ENCODE measurements around the gene TSEN15. TPM values are rescaled to one million over a fixed set of nuclear protein-coding genes. Genes with fewer than 3 reads are reported as not detected.

The TSEN15 gene
- total RNA-seq, 1 donor from 2014 or later: 52.4 TPM

- DNase-seq (ENCODE audit: low read depth): no peak
- TF ChIP-seq CTCF (IDR thresholded peaks at IDR 0.05; ENCODE audit: insufficient read depth, low read length, severe bottlenecking): no peak
- no peaks in the 10 kb centered on the region for H3K27me3 ChIP-seq (ENCODE audit: control insufficient read depth, insufficient read depth, low read length)
These were observed 39.3 kb upstream of the TSEN15 start for GRCh38 chr1:184012187-184012586.

GRCh38 chr1:184014271-184014670, 37.3 kb upstream of the TSEN15 start:
- Histone ChIP-seq H3K4me3 (ENCODE audit: low read depth, low read length) (no peak overlapping the region), H3K36me3 (ENCODE audit: control insufficient read depth, insufficient read depth, low read length) (no peaks in the 10 kb centered on the region), H3K27me3 (ENCODE audit: control insufficient read depth, insufficient read depth, low read length) (no peaks in the 10 kb centered on the region)
- no peak for DNase-seq (ENCODE audit: low read depth)
- no peak for FAIRE-seq
- no peak for TF ChIP-seq CTCF (IDR thresholded peaks at IDR 0.05; ENCODE audit: insufficient read depth, low read length, severe bottlenecking)

More at GRCh38 chr1:184012187-184012586, 39.3 kb upstream of the TSEN15 start:
- Histone ChIP-seq H3K36me3 (ENCODE audit: control insufficient read depth, insufficient read depth, low read length) (no peaks in the 10 kb centered on the region), H3K4me3 (ENCODE audit: low read depth, low read length) (no peak overlapping the region)
- no peak for FAIRE-seq

GRCh38 chr1:184016169-184016568, 35.4 kb upstream of the TSEN15 start:
- Histone ChIP-seq H3K27me3 (ENCODE audit: control insufficient read depth, insufficient read depth, low read length) (no peaks in the 10 kb centered on the region), H3K36me3 (ENCODE audit: control insufficient read depth, insufficient read depth, low read length) (no peaks in the 10 kb centered on the region), H3K4me3 (ENCODE audit: low read depth, low read length) (no peak overlapping the region)
- no peak for DNase-seq (ENCODE audit: low read depth)
- no peak for TF ChIP-seq CTCF (IDR thresholded peaks at IDR 0.05; ENCODE audit: insufficient read depth, low read length, severe bottlenecking)
- FAIRE-seq: no peak

GRCh38 chr1:184017306-184017705, 34.2 kb upstream of the TSEN15 start:
- no peak for FAIRE-seq
- no peak overlapping the region for H3K4me3 ChIP-seq (ENCODE audit: low read depth, low read length)
- no peaks in the 10 kb centered on the region for H3K27me3 ChIP-seq (ENCODE audit: control insufficient read depth, insufficient read depth, low read length)
- no peak for DNase-seq (ENCODE audit: low read depth)
- no peaks in the 10 kb centered on the region for H3K36me3 ChIP-seq (ENCODE audit: control insufficient read depth, insufficient read depth, low read length)
- TF ChIP-seq CTCF (IDR thresholded peaks at IDR 0.05; ENCODE audit: insufficient read depth, low read length, severe bottlenecking): no peak

- no peak for FAIRE-seq
- Histone ChIP-seq H3K27me3 (ENCODE audit: control insufficient read depth, insufficient read depth, low read length) (peaks cover 4% of the 10 kb centered on the region), H3K36me3 (ENCODE audit: control insufficient read depth, insufficient read depth, low read length) (no peaks in the 10 kb centered on the region), H3K4me3 (ENCODE audit: low read depth, low read length) (no peak overlapping the region)
- no peak for TF ChIP-seq CTCF (IDR thresholded peaks at IDR 0.05; ENCODE audit: insufficient read depth, low read length, severe bottlenecking)
- no peak for DNase-seq (ENCODE audit: low read depth)
These were observed 32.9 kb upstream of the TSEN15 start for GRCh38 chr1:184018622-184019021.

GRCh38 chr1:184019069-184019468, 32.5 kb upstream of the TSEN15 start:
- Histone ChIP-seq H3K27me3 (ENCODE audit: control insufficient read depth, insufficient read depth, low read length) (peaks cover 4% of the 10 kb centered on the region), H3K36me3 (ENCODE audit: control insufficient read depth, insufficient read depth, low read length) (no peaks in the 10 kb centered on the region), H3K4me3 (ENCODE audit: low read depth, low read length) (no peak overlapping the region)
- DNase-seq (ENCODE audit: low read depth): no peak
- TF ChIP-seq CTCF (IDR thresholded peaks at IDR 0.05; ENCODE audit: insufficient read depth, low read length, severe bottlenecking): no peak
- FAIRE-seq: no peak

Data from bronchial epithelial cell (primary cell).